CD8-positive, alpha-beta memory T cell (primary cell): Measurements from ENCODE around the gene ANAPC16. TPM values are rescaled to one million over a fixed set of nuclear protein-coding genes. Genes with fewer than 3 reads are reported as not detected.
"Not testable (repeated sequence)": the region's sequence is repeated elsewhere in the genome, so short reads cannot be mapped to it uniquely, and the experiment has no call there.

Experiments used
- CTCF ChIA-PET: fragments of 350-600 bp; sonication (Branson Sonifier 250); formaldehyde crosslinking; loops from one replicate; lab custom pipeline; 2021; ENCODE audit warnings: antibody characterized with exemption; lab: Charles Lee
- POLR2A ChIA-PET: fragments of 350-600 bp; sonication (Branson Sonifier 250); formaldehyde crosslinking; loops from one replicate; lab custom pipeline; 2021; ENCODE audit warnings: antibody characterized with exemption; lab: Charles Lee
- DNase-seq, 5 donors: peaks; one replicate each; pipeline versions ENCODE4 v3.0.0 to v3.0.0-alpha.2; 2020 to 2022; ENCODE audit warnings: mixed read lengths in 1 of 5
- H3K27ac ChIP-seq: one replicate; pipeline ENCODE4 v1.7.0; 2013; ENCODE audit warnings: low read depth, mild to moderate bottlenecking, low read length, moderate library complexity
- H3K27me3 ChIP-seq: 2 replicates; pipeline ENCODE4 v1.7.0; 2013; ENCODE audit warnings: low read length, mild to moderate bottlenecking; ENCODE audit not compliant: insufficient read depth, poor library complexity, severe bottlenecking
- H3K36me3 ChIP-seq: 2 replicates; pipeline ENCODE4 v1.7.0; 2013; ENCODE audit warnings: mild to moderate bottlenecking, low read length, moderate library complexity; ENCODE audit not compliant: insufficient read depth
- H3K4me1 ChIP-seq: 2 replicates; pipeline ENCODE4 v1.7.0; 2013; ENCODE audit warnings: mild to moderate bottlenecking, low read length, moderate library complexity; ENCODE audit not compliant: insufficient read depth
- H3K4me3 ChIP-seq: 2 replicates; pipeline ENCODE4 v1.7.0; 2013; ENCODE audit warnings: mild to moderate bottlenecking, low read length
- H3K9me3 ChIP-seq: 2 replicates; pipeline ENCODE4 v1.7.0; 2013; ENCODE audit warnings: mild to moderate bottlenecking, low read length
- H3K27ac Mint-ChIP-seq, 8 donors: one replicate each; pipeline ENCODE4 v1.8.0; 2020 to 2021; ENCODE audit warnings: mixed read lengths in 8 of 8, mild to moderate bottlenecking in 6 of 8, inconsistent platforms in 3 of 8, moderate library complexity in 3 of 8
- H3K27me3 Mint-ChIP-seq, 2 donors: one replicate each; pipeline ENCODE4 v1.8.0; 2020 to 2021; ENCODE audit warnings: mixed read lengths in 2 of 2, mild to moderate bottlenecking in 1 of 2, moderate library complexity in 1 of 2
- H3K36me3 Mint-ChIP-seq, 3 donors: one replicate each; pipeline ENCODE4 v1.8.0; 2020 to 2021; ENCODE audit warnings: mixed read lengths in 3 of 3, inconsistent platforms in 1 of 3, mild to moderate bottlenecking in 1 of 3
- H3K4me1 Mint-ChIP-seq, 3 donors: one replicate each; pipeline ENCODE4 v1.8.0; 2020 to 2021; ENCODE audit warnings: mixed read lengths in 3 of 3, inconsistent platforms in 1 of 3, mild to moderate bottlenecking in 1 of 3
- H3K4me3 Mint-ChIP-seq, 7 donors: one replicate each; pipeline ENCODE4 v1.8.0; 2020 to 2021; ENCODE audit warnings: mixed read lengths in 7 of 7, mild to moderate bottlenecking in 6 of 7, moderate library complexity in 4 of 7, inconsistent platforms in 2 of 7
- H3K9me3 Mint-ChIP-seq, 5 donors: one replicate each; pipeline ENCODE4 v1.8.0; 2020 to 2022; ENCODE audit warnings: mixed read lengths in 5 of 5, mild to moderate bottlenecking in 3 of 5, moderate library complexity in 2 of 5, inconsistent platforms in 1 of 5
- polyA plus RNA-seq: library from polyadenylated mRNA; unstranded; fragments of 300-500 nt; fragmentation: Illumina TruSeq; gene quantifications from one replicate; pipeline ENCODE4 v1.2.3, GENCODE V29; 2021
- total RNA-seq, 2 experiments: library from RNA; stranded (reverse); gene quantifications; one replicate each; pipeline ENCODE4 v1.2.3, GENCODE V29; 2021

ANAPC16 gene
- total and polyA plus RNA-seq, 3 experiments from 2014 or later = 68.1 to 329 (median 78.3) TPM

- H3K27me3 ChIP-seq = no peaks in the 10 kb centered on the region
- H3K9me3 Mint-ChIP-seq = no peaks in the 10 kb centered on the region
- H3K27ac Mint-ChIP-seq = peak overlapping the region in 7 of 8 donors; percentile 81 to 97 (median 86)
- no peak overlapping the region for H3K27ac ChIP-seq
- H3K9me3 ChIP-seq = no peaks in the 10 kb centered on the region
- CTCF ChIA-PET = interaction anchor here (1.9 kb wide), 1 partner anchor 119 kb away, joined by 9 read pairs; no protein-coding TSS in a partner anchor
- peaks cover 56% of the 10 kb centered on the region for H3K4me1 ChIP-seq
- H3K36me3 ChIP-seq = peaks cover 9% of the 10 kb centered on the region
- DNase-seq = no peak
- H3K27me3 Mint-ChIP-seq = peaks cover 0 to 3% of the 10 kb centered on the region in 2 donors
- peak overlapping the region; percentile 10 for H3K4me3 ChIP-seq
- H3K36me3 Mint-ChIP-seq = peaks cover 0 to 34% (median 4%) of the 10 kb centered on the region in 3 donors
- peak overlapping the region; percentile 47 to 98 (median 67) for H3K4me3 Mint-ChIP-seq
- peaks cover 37 to 63% (median 56%) of the 10 kb centered on the region in 3 donors for H3K4me1 Mint-ChIP-seq
- POLR2A ChIA-PET = no interaction called here
Observed at GRCh38 chr10:72218325-72218724, 2.5 kb downstream of the ANAPC16 start.

GRCh38 chr10:72218726-72219125, 2.9 kb downstream of the ANAPC16 start:
- H3K9me3 Mint-ChIP-seq = no peaks in the 10 kb centered on the region
- H3K36me3 Mint-ChIP-seq = peaks cover 0 to 37% (median 4%) of the 10 kb centered on the region in 3 donors
- peak overlapping the region; percentile 60 to 97 (median 86) for H3K27ac Mint-ChIP-seq
- peaks cover 41 to 67% (median 59%) of the 10 kb centered on the region in 3 donors for H3K4me1 Mint-ChIP-seq
- peak in 1 of 5 donors; percentile 56 for DNase-seq
- Histone ChIP-seq H3K27me3 (no peaks in the 10 kb centered on the region), H3K36me3 (peaks cover 12% of the 10 kb centered on the region), H3K4me1 (peaks cover 60% of the 10 kb centered on the region), H3K4me3 (peak overlapping the region; percentile 10), H3K27ac (no peak overlapping the region), H3K9me3 (no peaks in the 10 kb centered on the region)
- CTCF ChIA-PET = interaction anchor here (1.3 to 1.9 kb wide), 2 partner anchors 56 to 118 kb away, joined by 7 to 9 read pairs; no protein-coding TSS in a partner anchor
- peaks cover 0 to 3% of the 10 kb centered on the region in 2 donors for H3K27me3 Mint-ChIP-seq
- POLR2A ChIA-PET = no interaction called here
- H3K4me3 Mint-ChIP-seq = peak overlapping the region; percentile 47 to 98 (median 67)

- Histone ChIP-seq H3K36me3 (peaks cover 18% of the 10 kb centered on the region), H3K4me1 (peaks cover 60% of the 10 kb centered on the region), H3K27me3 (no peaks in the 10 kb centered on the region), H3K27ac (no peak overlapping the region), H3K4me3 (no peak overlapping the region), H3K9me3 (no peaks in the 10 kb centered on the region)
- Mint-ChIP-seq H3K27me3 (peaks cover 0 to 3% of the 10 kb centered on the region in 2 donors), H3K36me3 (peaks cover 0 to 41% (median 4%) of the 10 kb centered on the region in 3 donors), H3K4me3 (peak overlapping the region in 5 of 7 donors; percentile 2 to 98 (median 69)), H3K9me3 (no peaks in the 10 kb centered on the region), H3K4me1 (peaks cover 45 to 71% (median 64%) of the 10 kb centered on the region in 3 donors), H3K27ac (peak overlapping the region; percentile 81 to 97 (median 87))
- no peak for DNase-seq
- CTCF ChIA-PET = interaction anchor here (1.0 to 1.9 kb wide), 3 partner anchors 56 to 171 kb away, joined by 3 to 9 read pairs (median 7); no protein-coding TSS in a partner anchor
- POLR2A ChIA-PET = no interaction called here
Observed at GRCh38 chr10:72219235-72219814, 3.5 kb downstream of the ANAPC16 start.

GRCh38 chr10:72220637-72221036, 4.8 kb downstream of the ANAPC16 start:
- Histone ChIP-seq H3K4me1 (peaks cover 54% of the 10 kb centered on the region), H3K27me3 (no peaks in the 10 kb centered on the region), H3K9me3 (no peaks in the 10 kb centered on the region), H3K4me3 (no peak overlapping the region), H3K36me3 (peaks cover 24% of the 10 kb centered on the region), H3K27ac (no peak overlapping the region)
- H3K9me3 Mint-ChIP-seq = no peaks in the 10 kb centered on the region
- H3K4me1 Mint-ChIP-seq = peaks cover 39 to 64% (median 52%) of the 10 kb centered on the region in 3 donors
- DNase-seq = no peak
- ChIA-PET POLR2A (no interaction called here), CTCF (interaction anchor here (0.7 to 1.2 kb wide), 2 partner anchors 17 to 98 kb away, joined by 3 to 4 read pairs; no protein-coding TSS in a partner anchor)
- peak overlapping the region in 5 of 8 donors; percentile 12 to 92 (median 38) for H3K27ac Mint-ChIP-seq
- no peak overlapping the region for H3K4me3 Mint-ChIP-seq
- H3K27me3 Mint-ChIP-seq = peaks cover 0 to 3% of the 10 kb centered on the region in 2 donors
- peaks cover 0 to 42% (median 6%) of the 10 kb centered on the region in 3 donors for H3K36me3 Mint-ChIP-seq

- H3K9me3 ChIP-seq = no peaks in the 10 kb centered on the region
- H3K36me3 Mint-ChIP-seq = peaks cover 0 to 39% (median 6%) of the 10 kb centered on the region in 3 donors
- H3K4me1 ChIP-seq = peaks cover 55% of the 10 kb centered on the region
- POLR2A ChIA-PET = interaction anchor here (0.6 kb wide), 2 partner anchors 132 to 143 kb away, joined by 3 read pairs; no protein-coding TSS in a partner anchor
- CTCF ChIA-PET = interaction anchor here (0.7 to 1.2 kb wide), 4 partner anchors 44 to 107 kb away, joined by 3 to 4 read pairs (median 4); no protein-coding TSS in a partner anchor
- no peaks in the 10 kb centered on the region for H3K27me3 Mint-ChIP-seq
- peaks cover 39 to 64% (median 49%) of the 10 kb centered on the region in 3 donors for H3K4me1 Mint-ChIP-seq
- H3K9me3 Mint-ChIP-seq = no peaks in the 10 kb centered on the region
- H3K36me3 ChIP-seq = peaks cover 24% of the 10 kb centered on the region
- DNase-seq = no peak
- no peak overlapping the region for H3K27ac ChIP-seq
- no peak overlapping the region for H3K27ac Mint-ChIP-seq
- no peak overlapping the region for H3K4me3 ChIP-seq
- no peak overlapping the region for H3K4me3 Mint-ChIP-seq
- H3K27me3 ChIP-seq = no peaks in the 10 kb centered on the region
Observed at GRCh38 chr10:72221278-72221677, 5.5 kb downstream of the ANAPC16 start.

- peak overlapping the region in 7 of 8 donors; percentile 18 to 76 (median 38) for H3K27ac Mint-ChIP-seq
- H3K27ac ChIP-seq = no peak overlapping the region
- no peaks in the 10 kb centered on the region for H3K9me3 Mint-ChIP-seq
- H3K4me1 ChIP-seq = peaks cover 54% of the 10 kb centered on the region
- no peak for DNase-seq
- H3K9me3 ChIP-seq = no peaks in the 10 kb centered on the region
- no peak overlapping the region for H3K4me3 ChIP-seq
- H3K4me1 Mint-ChIP-seq = peaks cover 42 to 61% (median 47%) of the 10 kb centered on the region in 3 donors
- H3K27me3 Mint-ChIP-seq = no peaks in the 10 kb centered on the region
- no peaks in the 10 kb centered on the region for H3K27me3 ChIP-seq
- peaks cover 28% of the 10 kb centered on the region for H3K36me3 ChIP-seq
- CTCF ChIA-PET = interaction anchor here (0.7 to 2.0 kb wide), 7 partner anchors 9 to 327 kb away, joined by 3 to 10 read pairs (median 4); no protein-coding TSS in a partner anchor
- H3K4me3 Mint-ChIP-seq = peak overlapping the region in 2 of 7 donors; percentile 9 to 40
- POLR2A ChIA-PET = interaction anchor here (0.5 to 0.6 kb wide), 2 partner anchors 76 to 325 kb away, joined by 4 to 11 read pairs; no protein-coding TSS in a partner anchor
- H3K36me3 Mint-ChIP-seq = peaks cover 0 to 44% (median 10%) of the 10 kb centered on the region in 3 donors
Observed at GRCh38 chr10:72223743-72224101, 7.9 kb downstream of the ANAPC16 start.

GRCh38 chr10:72224191-72224590, 8.4 kb downstream of the ANAPC16 start:
- Mint-ChIP-seq H3K4me1 (peaks cover 42 to 61% (median 47%) of the 10 kb centered on the region in 3 donors), H3K27ac (peak overlapping the region in 4 of 8 donors; percentile 27 to 59 (median 50)), H3K36me3 (peaks cover 0 to 43% (median 10%) of the 10 kb centered on the region in 3 donors)
- not testable (repeated sequence) for H3K27me3 Mint-ChIP-seq, H3K9me3 Mint-ChIP-seq, H3K9me3 ChIP-seq, H3K4me3 ChIP-seq, DNase-seq, H3K27ac ChIP-seq, H3K4me3 Mint-ChIP-seq, H3K27me3 ChIP-seq
- Histone ChIP-seq H3K36me3 (peaks cover 32% of the 10 kb centered on the region), H3K4me1 (peaks cover 54% of the 10 kb centered on the region)
- ChIA-PET POLR2A (interaction anchor here (0.5 to 0.6 kb wide), 2 partner anchors 76 to 326 kb away, joined by 4 to 11 read pairs; no protein-coding TSS in a partner anchor), CTCF (interaction anchor here (0.7 to 1.9 kb wide), 6 partner anchors 8 to 328 kb away, joined by 3 to 5 read pairs (median 4); no protein-coding TSS in a partner anchor)
